A549 (cell line): ENCODE results near the gene RSPH6A. TPM values are rescaled to one million over a fixed set of nuclear protein-coding genes. Genes with fewer than 3 reads are reported as not detected.

Experiments
- ATAC-seq, 2 experiments: fragments of 200-7000 bp in 1 of 2; fragments of >200 bp in 1 of 2; cut with Nextera tagmentation in 1 of 2; cut with Tn5 transposase in 1 of 2; 3 replicates each; pipeline versions ENCODE4 v1.8.0 to v1.9.1; 2018 to 2020; ENCODE audit warnings: mild to moderate bottlenecking in 1 of 2, moderate library complexity in 1 of 2
- CTCF ChIA-PET: fragments of 300-600 bp; sonication (Branson Sonifier 250); formaldehyde crosslinking; extraction: SDS; loops from one replicate; lab custom pipeline; 2021; ENCODE audit warnings: antibody characterized with exemption, inconsistent platforms; lab: Yijun Ruan, JAX
- POLR2A ChIA-PET: fragments of 350-600 bp; formaldehyde crosslinking; extraction: SDS; loops from one replicate; lab custom pipeline; 2021; ENCODE audit warnings: antibody characterized with exemption, inconsistent platforms; lab: Yijun Ruan, JAX
- DNase-seq, 2 experiments: peaks; one replicate each; pipeline versions ENCODE4 v3.0.0 to v3.0.0-alpha.2; 2011 to 2016; ENCODE audit warnings: low read depth in 1 of 2, low spot score in 1 of 2
- FAIRE-seq: peaks from 2 replicates; lab custom pipeline; 2011; peaks lifted over from hg19 to GRCh38; lab: Jason Lieb, UNC
- H3K27ac ChIP-seq, 2 experiments: fragments of >200 bp; sonication (Bioruptor Twin); formaldehyde crosslinking; 3 replicates each; pipeline ENCODE4 v1.5.1; 2016 to 2017
- H3K4me1 ChIP-seq: fragments of >200 bp; sonication (Bioruptor Twin); formaldehyde crosslinking; 3 replicates; pipeline ENCODE4 v1.6.1; 2016
- H3K4me2 ChIP-seq: fragments of >200 bp; sonication (Bioruptor Twin); formaldehyde crosslinking; 3 replicates; pipeline ENCODE4 v1.6.1; 2016
- H3K4me3 ChIP-seq: fragments of >200 bp; sonication (Bioruptor Twin); formaldehyde crosslinking; 3 replicates; pipeline ENCODE4 v1.5.1; 2016
- H3K9me3 ChIP-seq: fragments of >200 bp; sonication (Bioruptor Twin); formaldehyde crosslinking; 3 replicates; pipeline ENCODE4 v1.6.1; 2016
- BHLHE40 ChIP-seq: IDR thresholded peaks from 2 replicates; pipeline ENCODE4 v1.6.1; 2012; ENCODE audit warnings: low read depth, low read length, inconsistent platforms
- CBX2 ChIP-seq: fragments of 200-600 bp; sonication (generic); IDR thresholded peaks from 2 replicates; pipeline ENCODE4 v1.6.1; 2016; ENCODE audit warnings: low read depth, mild to moderate bottlenecking, borderline replicate concordance
- CEBPB ChIP-seq, 2 experiments: fragments of >200 bp in 1 of 2; sonication (Bioruptor Twin) in 1 of 2; formaldehyde crosslinking in 1 of 2; IDR thresholded peaks; 2 replicates each; pipeline ENCODE4 v1.6.1; 2012 to 2016
- EHF ChIP-seq: fragments of 250-450 bp; sonication (Bioruptor Pico); IDR thresholded peaks from 2 replicates; pipeline ENCODE4 v1.5.0; 2020; ENCODE audit warnings: mild to moderate bottlenecking
- EP300 ChIP-seq, 2 experiments: fragments of >200 bp; sonication (Bioruptor Twin); formaldehyde crosslinking; IDR thresholded peaks; 2 replicates in 1 of 2; 3 replicates in 1 of 2; pipeline ENCODE4 v1.6.1; 2016 to 2017
- HES2 ChIP-seq: fragments of >200 bp; sonication (Bioruptor Twin); formaldehyde crosslinking; IDR thresholded peaks from 2 replicates; pipeline ENCODE4 v1.6.1; 2016
- JUNB ChIP-seq: fragments of >200 bp; sonication (Bioruptor Twin); formaldehyde crosslinking; IDR thresholded peaks from 2 replicates; pipeline ENCODE4 v1.6.1; 2016
- KDM5A ChIP-seq: fragments of 200-600 bp; sonication (generic); IDR thresholded peaks from 2 replicates; pipeline ENCODE4 v1.6.1; 2016; ENCODE audit warnings: antibody characterized with exemption, mild to moderate bottlenecking
- MAZ ChIP-seq: fragments of 150-350 bp; IDR thresholded peaks from 2 replicates; pipeline ENCODE4 v1.6.1; 2014; ENCODE audit warnings: antibody characterized with exemption, low read depth, low read length, borderline replicate concordance
- NFE2L2 ChIP-seq: fragments of 150-350 bp; conservative IDR thresholded peaks from 2 replicates; pipeline ENCODE4 v1.6.1; 2014; ENCODE audit warnings: low read length
- PBX3 ChIP-seq: IDR thresholded peaks from 2 replicates; pipeline ENCODE4 v1.6.1; 2012
- PHF8 ChIP-seq: fragments of 200-600 bp; sonication (generic); IDR thresholded peaks from 2 replicates; pipeline ENCODE4 v1.6.1; 2016; ENCODE audit warnings: low read depth, mild to moderate bottlenecking, antibody characterized with exemption, moderate library complexity, borderline replicate concordance
- POLR2A ChIP-seq: IDR thresholded peaks from 2 replicates; pipeline ENCODE4 v1.6.1; 2012; ENCODE audit warnings: mild to moderate bottlenecking, low read length
- RFX5 ChIP-seq: fragments of 450-650 bp; IDR thresholded peaks from 2 replicates; pipeline ENCODE4 v1.7.1; 2014; ENCODE audit warnings: antibody characterized with exemption, mild to moderate bottlenecking, moderate library complexity
- SMC3 ChIP-seq: fragments of >200 bp; sonication (Bioruptor Twin); formaldehyde crosslinking; IDR thresholded peaks from 3 replicates; pipeline ENCODE4 v1.6.1; 2018; ENCODE audit warnings: inconsistent platforms
- TFCP2L1 ChIP-seq: fragments of 250-450 bp; sonication (Bioruptor Pico); IDR thresholded peaks from 2 replicates; pipeline ENCODE4 v1.5.0; 2021; ENCODE audit warnings: mild to moderate bottlenecking
- USF2 ChIP-seq: fragments of 450-650 bp; IDR thresholded peaks from 2 replicates; pipeline ENCODE4 v1.6.1; 2014; ENCODE audit warnings: antibody characterized with exemption
- WGBS: methylation state at CpG from one replicate; pipeline ENCODE4 v1.1.6; 2017; ENCODE audit errors: missing lambda C conversion rate; 5-methylcytosine and 5-hydroxymethylcytosine counted together
- polyA plus RNA-seq, 4 experiments: library from polyadenylated mRNA; depleted of rRNA in 3 of 4; stranded (reverse); fragments of >200 nt; fragmentation: RNase III in 1 of 4; extraction: RNeasy Plus Mini Kit Qiagen cat#74134 plus additional on column Dnase treatment in 1 of 4; gene quantifications; 2 replicates in 3 of 4; 3 replicates in 1 of 4; pipeline ENCODE4 v1.2.3, GENCODE V29; 2011 to 2017

RSPH6A gene
- polyA plus RNA-seq, 2 of the 4 experiments (the other 2 are of a cell fraction), result not detected

- TF ChIP-seq KDM5A, result no peak
- TF ChIP-seq HES2, result no peak
- no peak for TF ChIP-seq JUNB
Measured at GRCh38 chr19:45823182-45823581, 8.1 kb upstream of the RSPH6A start (continued).

- H3K4me3 ChIP-seq, result no peak overlapping the region
- CTCF ChIA-PET, result interaction anchor here (1.5 to 62.0 kb wide), 5 partner anchors 14 to 60 kb away, joined by 5 to 2204 read pairs (median 38); partner anchors contain the start of genes DMPK, DMWD, FOXA3 and RSPH6A
- POLR2A ChIA-PET, result no interaction called here
- ATAC-seq (no peak), DNase-seq (no peak), FAIRE-seq (no peak)
- no peak overlapping the region for H3K27ac ChIP-seq
- H3K4me1 ChIP-seq, result peaks cover 3% of the 10 kb centered on the region; the same call in 1 of the 3 replicates
- H3K9me3 ChIP-seq, result no peaks in the 10 kb centered on the region
- WGBS, result 89% methylated on average over 3 of the region's 5 CpGs
- TF ChIP-seq POLR2A, result no peak
- no peak for TF ChIP-seq PBX3
- no peak for TF ChIP-seq EP300 (IDR thresholded peaks at IDR 0.05)
- no peak for TF ChIP-seq BHLHE40
- no peak overlapping the region for H3K4me2 ChIP-seq
Measured at GRCh38 chr19:45822716-45823115, 7.6 kb upstream of the RSPH6A start.

- H3K9me3 ChIP-seq, result no peaks in the 10 kb centered on the region
- POLR2A ChIA-PET, result no interaction called here
- H3K4me3 ChIP-seq, result no peak overlapping the region
- TF ChIP-seq SMC3, result no peak
- TF ChIP-seq EHF (CRISPR knock-in tag), result no peak
- no peak for TF ChIP-seq RFX5
- TF ChIP-seq, all 56 proteins: peak for 0
- ATAC-seq, result no peak
- Histone ChIP-seq H3K27ac (no peak overlapping the region), H3K4me2 (no peak overlapping the region), H3K4me1 (peaks cover 10% of the 10 kb centered on the region; the same call in 1 of the 3 replicates)
- no peak for FAIRE-seq
- 84% methylated on average over 10 of the region's 10 CpGs for WGBS
- DNase-seq, result no peak
- CTCF ChIA-PET, result interaction anchor here (1.2 to 74.3 kb wide), 4 partner anchors 13 to 256 kb away, joined by 3 to 2204 read pairs (median 1186); partner anchors contain the start of genes DMPK, DMWD, RSPH6A and SIX5
Measured at GRCh38 chr19:45821570-45821969, 6.5 kb upstream of the RSPH6A start.

GRCh38 chr19:45821103-45821521 is 6.0 kb upstream of the RSPH6A start:
- no peaks in the 10 kb centered on the region for H3K9me3 ChIP-seq
- FAIRE-seq (no peak), DNase-seq (no peak), ATAC-seq (no peak)
- H3K4me3 ChIP-seq, result no peak overlapping the region
- CTCF ChIA-PET, result interaction anchor here (0.6 to 74.3 kb wide), 7 partner anchors 13 to 444 kb away, joined by 3 to 2204 read pairs (median 151); partner anchors contain the start of genes DMPK, DMWD, IRF2BP1 and RSPH6A
- no peak overlapping the region for H3K4me2 ChIP-seq
- no peak overlapping the region for H3K27ac ChIP-seq
- TF ChIP-seq MAZ (no peak), HES2 (no peak), BHLHE40 (no peak), NFE2L2 (no peak), CBX2 (no peak), TFCP2L1 (no peak), PHF8 (no peak), CEBPB (IDR thresholded peaks at IDR 0.05) (no peak), USF2 (no peak)
- POLR2A ChIA-PET, result interaction anchor here (1.1 kb wide), 1 partner anchor 42 kb away, joined by 5 read pairs; the partner anchor contains the start of gene SYMPK
- peaks cover 10% of the 10 kb centered on the region; the same call in 1 of the 3 replicates for H3K4me1 ChIP-seq
- WGBS, result 90% methylated on average over 8 of the region's 8 CpGs
